ENCODE data around the gene HMCN2. TPM values are rescaled to one million over a fixed set of nuclear protein-coding genes. Genes with fewer than 3 reads are reported as not detected.

The HMCN2 gene
- total and polyA plus RNA-seq, 2 of the 4 experiments (the other 2 are of a cell fraction) = 0.02 TPM; not detected in 1

- H3K56ac ChIP-seq (ENCODE audit: extremely low read depth, insufficient read depth, low read length) = no peak overlapping the region
- ChIA-PET POLR2A (ENCODE audit: unreplicated experiment) (no interaction called here), CTCF (no interaction called here)
- H3K27me3 ChIP-seq (ENCODE audit: control insufficient read depth, insufficient read depth, low read length) = peaks cover 35% of the 10 kb centered on the region
- no peak overlapping the region for H2AK9ac ChIP-seq (replicated peaks; ENCODE audit: low read depth, low read length, poor library complexity)
- H4K8ac ChIP-seq (ENCODE audit: low read depth in 2 of 2, low read length in 2 of 2) = no peak overlapping the region
- no peaks in the 10 kb centered on the region for H3K9me1 ChIP-seq (ENCODE audit: insufficient read depth, low read length)
- H2BK120ac ChIP-seq (ENCODE audit: low read depth, low read length) = no peak overlapping the region
- no peak overlapping the region for H2BK20ac ChIP-seq (ENCODE audit: low read depth, low read length)
- no peaks in the 10 kb centered on the region for H3K4me1 ChIP-seq (ENCODE audit: control insufficient read depth, insufficient read depth, low read length)
- WGBS, 2 experiments (ENCODE audit: extremely low coverage in 2 of 2, insufficient read length in 1 of 2) = 69% methylated on average over 5 of the region's 9 CpGs; no CpG with 5 or more reads in 1 of the 2 experiments
- intact Hi-C loops (cut with micrococcal nuclease) (loop anchor here (10.0 kb wide), 1 partner anchor 325 kb away; no protein-coding TSS in a partner anchor), dilution Hi-C loops (cut with HindIII; ENCODE audit: low sequenced_read_pairs, unreplicated experiment) (no loop called here), in situ Hi-C loops (cut with MboI; ENCODE audit: low sequenced_read_pairs) (no loop called here)
- H2BK15ac ChIP-seq (ENCODE audit: low read depth, low read length) = no peak overlapping the region
- no peak overlapping the region for H4K91ac ChIP-seq (ENCODE audit: insufficient read depth, low read depth, low read length)
- no peak overlapping the region for H3K4ac ChIP-seq (ENCODE audit: low read depth, low read length)
- no peaks in the 10 kb centered on the region; the same call in 1 of the 2 replicates for H3K9me3 ChIP-seq (ENCODE audit: control insufficient read depth, insufficient read depth, low read length)
- no peaks in the 10 kb centered on the region for H4K20me1 ChIP-seq (ENCODE audit: insufficient read depth, low read length)
- H3K4me2 ChIP-seq (ENCODE audit: low read depth, low read length) = no peak overlapping the region
- H3K36me3 ChIP-seq (ENCODE audit: control insufficient read depth, insufficient read depth, low read length) = no peaks in the 10 kb centered on the region
- H3K23ac ChIP-seq (ENCODE audit: low read depth, low read length) = no peak overlapping the region
- no peak overlapping the region for H3K27ac ChIP-seq (ENCODE audit: insufficient read depth, low read length)
- no peak overlapping the region for H3K9ac ChIP-seq (ENCODE audit: low read depth, low read length)
- H3K14ac ChIP-seq (replicated peaks; ENCODE audit: low read depth, low read length) = no peak overlapping the region
- DNase-seq = no peak
- no peak overlapping the region for H2BK5ac ChIP-seq (ENCODE audit: low read depth, low read length, poor library complexity, severe bottlenecking)
- H3K18ac ChIP-seq (ENCODE audit: low read depth, low read length) = no peak overlapping the region
- H3K4me3 ChIP-seq (ENCODE audit: insufficient read depth, low read depth, low read length) = no peak overlapping the region
- no peak overlapping the region for H4K5ac ChIP-seq (ENCODE audit: low read depth, low read length)
- H2AFZ ChIP-seq (replicated peaks; ENCODE audit: low read length, poor library complexity) = no peak overlapping the region
- no peak for ATAC-seq (ENCODE audit: low read depth)
- H3K79me1 ChIP-seq (ENCODE audit: low read depth in 1 of 2, low read length in 2 of 2) = no peaks in the 10 kb centered on the region
- H2AK5ac ChIP-seq (ENCODE audit: low read depth, low read length) = no peak overlapping the region
- TF ChIP-seq NFE2L2 (IDR thresholded peaks at IDR 0.05; ENCODE audit: low read depth, low read length) (no peak), MAZ (IDR thresholded peaks at IDR 0.05; ENCODE audit: borderline replicate concordance, low read depth, low read length) (no peak), BHLHE40 (IDR thresholded peaks at IDR 0.05; ENCODE audit: low read depth, low read length) (no peak), MXI1 (IDR thresholded peaks at IDR 0.05; ENCODE audit: borderline replicate concordance, low read depth, low read length) (no peak), USF2 (IDR thresholded peaks at IDR 0.05; ENCODE audit: low read depth, low read length) (no peak), CTCF (conservative IDR thresholded peaks at IDR 0.05; ENCODE audit: low read depth, low read length) (no peak), RFX5 (IDR thresholded peaks at IDR 0.05; ENCODE audit: low read depth, low read length) (no peak), SMC3 (IDR thresholded peaks at IDR 0.05; ENCODE audit: low read depth, low read length) (no peak), RCOR1 (IDR thresholded peaks at IDR 0.05; ENCODE audit: insufficient replicate concordance, low read length) (no peak), CEBPB (IDR thresholded peaks at IDR 0.05; ENCODE audit: low read depth, low read length) (no peak), FOS (IDR thresholded peaks at IDR 0.05; ENCODE audit: low read depth, low read length) (no peak), CHD1 (IDR thresholded peaks at IDR 0.05; ENCODE audit: low read depth, low read length) (no peak), MAFK (IDR thresholded peaks at IDR 0.05; ENCODE audit: low read depth, low read length) (no peak)
- no TSS peak for BruUV-seq (replicated peaks)
Measured at GRCh38 chr9:130359819-130360218, 94.3 kb downstream of the HMCN2 start.
